Measurements from ENCODE around the gene MLYCD.

The MLYCD gene

DNA sequence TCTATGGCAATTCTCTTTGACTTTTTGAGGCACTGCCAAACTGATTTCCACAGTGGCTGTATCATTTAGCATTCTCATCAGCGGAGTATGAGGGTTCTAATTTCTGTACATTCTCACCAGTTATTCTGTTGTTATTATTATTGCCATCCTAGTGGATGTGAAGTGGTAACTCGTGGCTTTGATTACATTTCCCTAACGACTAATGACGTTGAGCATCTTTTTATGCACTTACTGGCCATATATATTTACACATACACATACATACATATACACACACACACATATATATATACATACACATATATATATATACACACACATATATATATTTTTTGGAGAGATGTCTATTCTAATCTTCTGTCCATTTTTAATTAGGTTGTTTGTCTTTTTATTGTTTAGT lies 3.7 kb upstream of the MLYCD start:
- no peak overlapping the region for H3K4me3 ChIP-seq (ENCODE audit: low read length in 2 of 2)
- peaks cover 0 to 4% of the 10 kb centered on the region in 2 donors for H3K27me3 ChIP-seq (ENCODE audit: control insufficient read depth in 2 of 2, insufficient read depth in 2 of 2, low read length in 2 of 2)
- H3K9me3 ChIP-seq (ENCODE audit: control insufficient read depth in 2 of 2, low read length in 2 of 2), result no peaks in the 10 kb centered on the region
- no peaks in the 10 kb centered on the region for H3K36me3 ChIP-seq (ENCODE audit: control insufficient read depth in 2 of 2, insufficient read depth in 2 of 2, low read length in 2 of 2)
- H3K4me1 ChIP-seq (ENCODE audit: control insufficient read depth in 2 of 2, insufficient read depth in 2 of 2, low read length in 2 of 2), result peaks cover 10 to 15% of the 10 kb centered on the region in 2 donors
- H3K9ac ChIP-seq (ENCODE audit: low read depth in 1 of 2, low read length in 2 of 2), result no peak overlapping the region
- no peak overlapping the region for H3K27ac ChIP-seq (ENCODE audit: low read depth in 2 of 2, low read length in 2 of 2)

DNA sequence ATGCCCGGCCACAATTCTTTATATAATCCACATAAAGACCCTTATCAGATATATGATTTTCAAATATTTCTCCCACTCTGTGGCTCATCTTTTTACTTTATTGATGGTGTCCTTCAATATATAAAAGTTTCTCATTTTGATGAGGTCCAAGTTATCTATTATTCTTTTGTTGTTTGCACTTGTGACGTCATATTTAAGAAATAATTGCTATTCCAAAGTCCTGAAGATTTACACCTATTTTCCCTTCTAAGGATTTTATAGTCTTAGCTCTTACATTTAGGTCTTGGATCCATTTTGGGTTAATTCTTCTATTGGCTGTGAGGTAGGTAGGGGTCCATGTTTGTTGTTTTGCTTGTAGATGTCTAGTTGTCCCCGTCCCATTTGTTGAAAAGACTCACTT lies 3.0 kb upstream of the MLYCD start:
- Histone ChIP-seq H3K27ac (ENCODE audit: low read depth in 2 of 2, low read length in 2 of 2) (no peak overlapping the region), H3K9ac (ENCODE audit: low read depth in 1 of 2, low read length in 2 of 2) (no peak overlapping the region), H3K27me3 (ENCODE audit: control insufficient read depth in 2 of 2, insufficient read depth in 2 of 2, low read length in 2 of 2) (peaks cover 0 to 4% of the 10 kb centered on the region in 2 donors), H3K9me3 (ENCODE audit: control insufficient read depth in 2 of 2, low read length in 2 of 2) (no peaks in the 10 kb centered on the region), H3K4me3 (ENCODE audit: low read length in 2 of 2) (no peak overlapping the region), H3K4me1 (ENCODE audit: control insufficient read depth in 2 of 2, insufficient read depth in 2 of 2, low read length in 2 of 2) (peaks cover 12 to 15% of the 10 kb centered on the region in 2 donors), H3K36me3 (ENCODE audit: control insufficient read depth in 2 of 2, insufficient read depth in 2 of 2, low read length in 2 of 2) (no peaks in the 10 kb centered on the region)

DNA sequence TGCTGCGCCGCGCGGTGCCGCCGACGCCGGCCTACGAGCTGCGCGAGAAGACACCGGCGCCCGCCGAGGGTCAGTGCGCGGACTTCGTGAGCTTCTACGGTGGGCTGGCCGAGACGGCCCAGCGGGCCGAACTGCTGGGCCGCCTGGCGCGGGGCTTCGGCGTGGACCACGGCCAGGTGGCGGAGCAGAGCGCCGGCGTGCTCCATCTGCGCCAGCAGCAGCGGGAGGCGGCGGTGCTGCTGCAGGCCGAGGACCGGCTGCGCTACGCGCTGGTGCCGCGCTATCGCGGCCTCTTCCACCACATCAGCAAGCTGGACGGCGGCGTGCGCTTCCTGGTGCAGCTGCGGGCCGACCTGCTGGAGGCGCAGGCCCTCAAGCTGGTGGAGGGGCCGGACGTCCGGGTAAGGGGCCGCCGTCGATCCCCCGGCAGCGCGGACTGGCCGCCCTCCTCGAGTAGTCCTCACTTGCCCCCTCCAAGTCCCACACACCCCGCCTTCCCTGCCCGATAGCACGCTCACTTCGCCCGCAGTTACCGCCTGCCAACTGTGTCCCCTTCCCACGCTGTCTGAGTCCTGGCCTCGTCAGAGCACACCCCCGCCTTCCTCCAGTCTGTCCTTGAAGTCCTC lies 470 bp downstream of the MLYCD start:
- no peaks in the 10 kb centered on the region for H3K36me3 ChIP-seq (ENCODE audit: control insufficient read depth in 2 of 2, insufficient read depth in 2 of 2, low read length in 2 of 2)
- peak overlapping the region; percentile 75 to 78 for H3K9ac ChIP-seq (ENCODE audit: low read depth in 1 of 2, low read length in 2 of 2)
- H3K27ac ChIP-seq (ENCODE audit: low read depth in 2 of 2, low read length in 2 of 2), result peak overlapping the region; percentile 71 to 84
- H3K27me3 ChIP-seq (ENCODE audit: control insufficient read depth in 2 of 2, insufficient read depth in 2 of 2, low read length in 2 of 2), result peaks cover 0 to 4% of the 10 kb centered on the region in 2 donors
- peaks cover 12 to 15% of the 10 kb centered on the region in 2 donors for H3K4me1 ChIP-seq (ENCODE audit: control insufficient read depth in 2 of 2, insufficient read depth in 2 of 2, low read length in 2 of 2)
- no peaks in the 10 kb centered on the region for H3K9me3 ChIP-seq (ENCODE audit: control insufficient read depth in 2 of 2, low read length in 2 of 2)
- H3K4me3 ChIP-seq (ENCODE audit: low read length in 2 of 2), result peak overlapping the region; percentile 78 to 84

DNA sequence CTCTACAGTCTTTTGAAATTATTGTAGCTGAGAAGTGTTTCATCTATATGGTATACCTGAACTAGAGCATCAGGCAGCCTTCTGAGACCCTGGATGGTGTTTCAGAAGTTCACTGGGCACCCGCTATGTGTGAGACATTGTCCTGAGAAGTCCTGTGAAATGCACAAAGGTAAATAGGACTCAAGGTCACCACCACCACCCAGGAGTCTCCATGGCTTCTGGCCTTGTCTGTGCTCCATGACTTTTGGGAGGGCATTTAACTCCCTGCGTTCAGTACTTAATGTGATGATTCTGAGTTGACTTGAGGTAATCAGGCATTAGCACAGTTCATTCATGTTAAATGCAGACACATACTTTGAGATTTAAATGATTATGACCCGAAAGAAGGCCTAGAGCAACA lies 1.1 kb downstream of the MLYCD start:
- peaks cover 0 to 3% of the 10 kb centered on the region in 2 donors for H3K27me3 ChIP-seq (ENCODE audit: control insufficient read depth in 2 of 2, insufficient read depth in 2 of 2, low read length in 2 of 2)
- H3K9ac ChIP-seq (ENCODE audit: low read depth in 1 of 2, low read length in 2 of 2), result peak overlapping the region; percentile 75 to 78
- peak overlapping the region in 1 of 2 donors; percentile 84 for H3K27ac ChIP-seq (ENCODE audit: low read depth in 2 of 2, low read length in 2 of 2)
- peaks cover 12 to 15% of the 10 kb centered on the region in 2 donors for H3K4me1 ChIP-seq (ENCODE audit: control insufficient read depth in 2 of 2, insufficient read depth in 2 of 2, low read length in 2 of 2)
- H3K9me3 ChIP-seq (ENCODE audit: control insufficient read depth in 2 of 2, low read length in 2 of 2), result no peaks in the 10 kb centered on the region
- peak overlapping the region; percentile 78 to 84 for H3K4me3 ChIP-seq (ENCODE audit: low read length in 2 of 2)
- no peaks in the 10 kb centered on the region for H3K36me3 ChIP-seq (ENCODE audit: control insufficient read depth in 2 of 2, insufficient read depth in 2 of 2, low read length in 2 of 2)

DNA sequence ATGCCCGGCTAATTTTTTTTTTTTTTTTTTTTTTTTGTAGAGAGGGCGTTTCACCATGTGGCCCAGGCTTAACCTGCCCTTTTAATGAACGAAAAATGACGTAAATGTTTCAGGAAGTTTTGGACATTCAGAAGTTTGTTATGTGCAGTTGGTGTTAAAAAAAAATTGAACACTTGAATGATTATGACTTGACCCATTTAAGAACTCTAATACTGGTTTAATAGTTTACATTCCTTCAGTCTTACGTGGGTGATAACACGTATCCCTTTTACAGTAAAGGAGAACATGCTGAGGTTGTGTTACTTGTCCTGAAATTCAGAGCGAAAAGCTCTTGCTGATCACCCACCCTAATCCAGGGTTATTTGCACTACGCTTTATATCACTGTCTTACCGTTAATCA lies 1.7 kb downstream of the MLYCD start:
- Histone ChIP-seq H3K4me3 (ENCODE audit: low read length in 2 of 2) (peak overlapping the region in 1 of 2 donors; percentile 78), H3K27ac (ENCODE audit: low read depth in 2 of 2, low read length in 2 of 2) (no peak overlapping the region), H3K9ac (ENCODE audit: low read depth in 1 of 2, low read length in 2 of 2) (no peak overlapping the region), H3K9me3 (ENCODE audit: control insufficient read depth in 2 of 2, low read length in 2 of 2) (no peaks in the 10 kb centered on the region), H3K27me3 (ENCODE audit: control insufficient read depth in 2 of 2, insufficient read depth in 2 of 2, low read length in 2 of 2) (no peaks in the 10 kb centered on the region), H3K4me1 (ENCODE audit: control insufficient read depth in 2 of 2, insufficient read depth in 2 of 2, low read length in 2 of 2) (peaks cover 12 to 15% of the 10 kb centered on the region in 2 donors), H3K36me3 (ENCODE audit: control insufficient read depth in 2 of 2, insufficient read depth in 2 of 2, low read length in 2 of 2) (no peaks in the 10 kb centered on the region)

DNA sequence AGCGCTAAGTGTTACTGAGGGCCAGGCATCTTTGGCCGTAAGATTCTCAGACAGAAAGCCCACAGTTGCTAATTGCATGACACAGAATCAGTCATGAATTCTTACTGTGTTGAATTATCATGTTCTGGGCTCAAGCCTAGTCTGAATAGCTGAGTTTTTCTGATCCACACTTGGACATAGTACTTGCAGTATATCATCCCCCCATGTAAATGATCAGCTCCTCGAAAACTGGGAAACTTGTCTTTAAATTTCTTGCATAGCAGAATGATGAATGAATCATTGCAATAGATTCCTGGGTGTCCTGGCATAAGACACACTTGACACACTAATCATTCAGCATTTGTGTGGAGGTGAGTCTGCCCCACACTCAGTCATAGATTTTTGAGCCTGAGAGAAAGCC lies 2.2 kb downstream of the MLYCD start:
- Histone ChIP-seq H3K4me3 (ENCODE audit: low read length in 2 of 2) (no peak overlapping the region), H3K9ac (ENCODE audit: low read depth in 1 of 2, low read length in 2 of 2) (no peak overlapping the region), H3K4me1 (ENCODE audit: control insufficient read depth in 2 of 2, insufficient read depth in 2 of 2, low read length in 2 of 2) (peaks cover 12 to 15% of the 10 kb centered on the region in 2 donors), H3K27me3 (ENCODE audit: control insufficient read depth in 2 of 2, insufficient read depth in 2 of 2, low read length in 2 of 2) (no peaks in the 10 kb centered on the region), H3K9me3 (ENCODE audit: control insufficient read depth in 2 of 2, low read length in 2 of 2) (no peaks in the 10 kb centered on the region), H3K27ac (ENCODE audit: low read depth in 2 of 2, low read length in 2 of 2) (no peak overlapping the region), H3K36me3 (ENCODE audit: control insufficient read depth in 2 of 2, insufficient read depth in 2 of 2, low read length in 2 of 2) (no peaks in the 10 kb centered on the region)

DNA sequence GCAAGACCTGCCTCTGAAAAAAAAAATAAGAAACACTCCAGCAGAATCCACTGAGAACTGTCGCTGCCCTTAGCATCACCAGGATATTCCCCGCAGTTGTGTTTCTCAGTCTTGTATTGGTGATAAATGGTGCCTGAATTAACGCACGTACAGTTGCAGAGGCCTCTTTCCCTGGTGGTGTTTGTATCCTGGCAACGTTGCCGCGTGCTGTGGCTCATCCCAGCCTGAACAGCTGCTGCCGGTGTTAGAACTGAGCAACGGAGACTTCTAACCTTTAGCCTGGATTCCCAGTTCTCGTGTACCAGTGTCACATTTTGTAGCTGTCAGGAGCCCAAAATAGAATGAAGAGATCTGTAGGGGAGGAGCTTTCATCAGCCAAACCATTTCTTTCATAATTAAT lies 4.8 kb downstream of the MLYCD start:
- H3K9me3 ChIP-seq (ENCODE audit: control insufficient read depth in 2 of 2, low read length in 2 of 2), result no peaks in the 10 kb centered on the region
- H3K36me3 ChIP-seq (ENCODE audit: control insufficient read depth in 2 of 2, insufficient read depth in 2 of 2, low read length in 2 of 2), result peaks cover 11 to 14% of the 10 kb centered on the region in 2 donors
- no peak overlapping the region for H3K27ac ChIP-seq (ENCODE audit: low read depth in 2 of 2, low read length in 2 of 2)
- H3K9ac ChIP-seq (ENCODE audit: low read depth in 1 of 2, low read length in 2 of 2), result no peak overlapping the region
- H3K27me3 ChIP-seq (ENCODE audit: control insufficient read depth in 2 of 2, insufficient read depth in 2 of 2, low read length in 2 of 2), result no peaks in the 10 kb centered on the region
- H3K4me1 ChIP-seq (ENCODE audit: control insufficient read depth in 2 of 2, insufficient read depth in 2 of 2, low read length in 2 of 2), result peaks cover 7 to 9% of the 10 kb centered on the region in 2 donors
- no peak overlapping the region for H3K4me3 ChIP-seq (ENCODE audit: low read length in 2 of 2)

DNA sequence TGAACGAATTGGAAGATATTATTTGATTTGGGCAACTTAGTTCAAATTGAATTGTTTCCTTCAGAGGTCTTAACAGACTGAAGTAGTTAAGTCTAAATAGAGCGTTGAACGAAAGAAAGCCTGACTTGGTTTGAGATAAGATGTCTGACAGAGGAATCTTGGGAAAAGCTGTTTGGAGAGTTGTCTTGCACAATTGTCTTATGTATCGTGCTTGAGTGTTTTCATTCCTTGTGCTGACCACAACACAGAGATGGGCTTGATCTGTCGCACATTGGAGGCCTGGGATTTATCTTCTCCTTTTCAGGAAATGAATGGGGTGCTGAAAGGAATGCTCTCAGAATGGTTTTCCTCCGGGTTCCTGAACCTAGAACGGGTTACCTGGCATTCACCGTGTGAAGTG lies 7.8 kb downstream of the MLYCD start:
- H3K36me3 ChIP-seq (ENCODE audit: control insufficient read depth in 2 of 2, insufficient read depth in 2 of 2, low read length in 2 of 2), result peaks cover 19 to 33% of the 10 kb centered on the region in 2 donors
- no peaks in the 10 kb centered on the region for H3K4me1 ChIP-seq (ENCODE audit: control insufficient read depth in 2 of 2, insufficient read depth in 2 of 2, low read length in 2 of 2)
- H3K27me3 ChIP-seq (ENCODE audit: control insufficient read depth in 2 of 2, insufficient read depth in 2 of 2, low read length in 2 of 2), result no peaks in the 10 kb centered on the region
- H3K9ac ChIP-seq (ENCODE audit: low read depth in 1 of 2, low read length in 2 of 2), result no peak overlapping the region
- no peaks in the 10 kb centered on the region for H3K9me3 ChIP-seq (ENCODE audit: control insufficient read depth in 2 of 2, low read length in 2 of 2)
- H3K4me3 ChIP-seq (ENCODE audit: low read length in 2 of 2), result no peak overlapping the region
- no peak overlapping the region for H3K27ac ChIP-seq (ENCODE audit: low read depth in 2 of 2, low read length in 2 of 2)

DNA sequence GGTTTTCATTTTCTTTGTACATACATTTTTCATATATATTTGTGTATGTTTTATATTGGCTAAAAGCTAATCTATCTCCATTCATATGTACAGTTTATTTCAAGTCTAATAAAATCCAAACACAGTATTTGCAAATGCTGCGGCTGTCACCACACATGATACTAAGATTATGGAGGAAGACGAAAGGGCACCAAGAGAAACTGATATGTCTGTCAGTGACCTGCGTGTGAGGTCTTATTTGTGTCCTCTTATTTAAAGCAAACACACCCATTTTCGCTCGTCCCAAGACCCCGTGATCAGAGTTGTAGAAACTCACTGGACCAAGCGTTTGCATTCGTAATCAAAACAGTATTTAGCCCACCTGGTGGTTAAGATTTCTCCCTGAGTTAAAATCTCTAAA lies 8.2 kb downstream of the MLYCD start:
- Histone ChIP-seq H3K9ac (ENCODE audit: low read depth in 1 of 2, low read length in 2 of 2) (no peak overlapping the region), H3K9me3 (ENCODE audit: control insufficient read depth in 2 of 2, low read length in 2 of 2) (no peaks in the 10 kb centered on the region), H3K27me3 (ENCODE audit: control insufficient read depth in 2 of 2, insufficient read depth in 2 of 2, low read length in 2 of 2) (no peaks in the 10 kb centered on the region), H3K4me1 (ENCODE audit: control insufficient read depth in 2 of 2, insufficient read depth in 2 of 2, low read length in 2 of 2) (no peaks in the 10 kb centered on the region), H3K4me3 (ENCODE audit: low read length in 2 of 2) (no peak overlapping the region), H3K27ac (ENCODE audit: low read depth in 2 of 2, low read length in 2 of 2) (no peak overlapping the region), H3K36me3 (ENCODE audit: control insufficient read depth in 2 of 2, insufficient read depth in 2 of 2, low read length in 2 of 2) (peaks cover 21 to 35% of the 10 kb centered on the region in 2 donors)

DNA sequence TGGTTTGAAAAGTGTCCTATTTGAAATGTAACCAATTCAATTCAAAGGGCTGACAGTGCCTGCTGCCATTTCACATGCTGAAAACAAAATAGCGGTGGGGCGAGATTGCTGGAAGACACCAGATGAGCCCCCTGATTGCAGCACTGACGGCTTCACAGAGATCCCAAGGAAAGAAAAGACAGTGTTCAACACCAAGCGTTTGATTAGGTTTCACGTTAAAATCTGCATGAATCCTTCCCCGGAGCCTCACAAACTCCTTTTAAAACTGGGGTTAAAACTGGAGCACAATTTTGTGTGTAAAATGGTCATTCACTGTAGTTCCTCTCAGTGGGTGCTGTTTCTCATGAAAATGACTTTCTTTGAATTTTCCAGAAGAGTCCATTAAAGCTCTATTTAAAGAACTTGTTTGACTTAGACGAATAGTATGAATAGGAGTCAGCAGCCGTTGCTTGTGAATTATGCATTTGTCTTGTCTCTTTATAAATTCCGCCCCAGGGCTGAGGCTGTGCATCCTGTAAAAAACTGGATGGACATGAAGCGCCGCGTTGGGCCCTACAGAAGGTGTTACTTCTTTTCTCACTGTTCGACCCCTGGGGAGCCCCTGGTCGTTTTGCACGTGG lies 8.8 kb downstream of the MLYCD start:
- Histone ChIP-seq H3K27me3 (ENCODE audit: control insufficient read depth in 2 of 2, insufficient read depth in 2 of 2, low read length in 2 of 2) (no peaks in the 10 kb centered on the region), H3K4me3 (ENCODE audit: low read length in 2 of 2) (no peak overlapping the region), H3K9ac (ENCODE audit: low read depth in 1 of 2, low read length in 2 of 2) (no peak overlapping the region), H3K4me1 (ENCODE audit: control insufficient read depth in 2 of 2, insufficient read depth in 2 of 2, low read length in 2 of 2) (no peaks in the 10 kb centered on the region), H3K27ac (ENCODE audit: low read depth in 2 of 2, low read length in 2 of 2) (no peak overlapping the region), H3K36me3 (ENCODE audit: control insufficient read depth in 2 of 2, insufficient read depth in 2 of 2, low read length in 2 of 2) (peaks cover 27 to 41% of the 10 kb centered on the region in 2 donors), H3K9me3 (ENCODE audit: control insufficient read depth in 2 of 2, low read length in 2 of 2) (no peaks in the 10 kb centered on the region)

Data from mucosa of rectum (tissue), 2 donors.